ENCODE measurements around the gene VTN.

The VTN gene

GRCh38 chr17:28368306-28368831, 1.7 kb downstream of the VTN start:
- no peak for DNase-seq

- DNase-seq = no peak
Measured at GRCh38 chr17:28367641-28368305, 2.3 kb downstream of the VTN start.

GRCh38 chr17:28366605-28367004, 3.5 kb downstream of the VTN start:
- DNase-seq = no peak

- no peak for DNase-seq
Measured at GRCh38 chr17:28365487-28365886, 4.6 kb downstream of the VTN start.

GRCh38 chr17:28364665-28365363, 5.3 kb downstream of the VTN start, which contains the start of gene SEBOX:
Gene SEBOX (minus strand): TSS chr17:28365199. CDS start chr17:28365151, 48 bp downstream.
- no peak for DNase-seq

GRCh38 chr17:28363776-28364650, 6.1 kb downstream of the VTN start:
- DNase-seq = no peak

- DNase-seq = no peak
Measured at GRCh38 chr17:28363186-28363585, 6.9 kb downstream of the VTN start.

- DNase-seq = peak; percentile 16
Measured at GRCh38 chr17:28357901-28358197, 12.3 kb downstream of the VTN start.

- DNase-seq = peak; percentile 95
Measured at GRCh38 chr17:28357061-28357900, 12.8 kb downstream of the VTN start, which contains the start of gene POLDIP2. Gene POLDIP2 (minus strand): TSS chr17:28357527. CDS start chr17:28357448, 79 bp downstream.

- no peak for DNase-seq
Measured at GRCh38 chr17:28350271-28350670, 19.8 kb downstream of the VTN start.

- DNase-seq = no peak
Measured at GRCh38 chr17:28348979-28349378, 21.1 kb downstream of the VTN start.

GRCh38 chr17:28347261-28347891, 22.7 kb downstream of the VTN start:
- DNase-seq = peak; percentile 91

GRCh38 chr17:28346746-28347246, 23.3 kb downstream of the VTN start:
- DNase-seq = no peak

GRCh38 chr17:28346199-28346580, 23.9 kb downstream of the VTN start:
- no peak for DNase-seq

- peak; percentile 19 for DNase-seq
Measured at GRCh38 chr17:28345419-28346198, 24.5 kb downstream of the VTN start.

GRCh38 chr17:28344435-28344901, 25.6 kb downstream of the VTN start:
- no peak for DNase-seq

GRCh38 chr17:28344011-28344410, 26.1 kb downstream of the VTN start:
- no peak for DNase-seq

- no peak for DNase-seq
Measured at GRCh38 chr17:28343491-28343932, 26.6 kb downstream of the VTN start.

GRCh38 chr17:28342313-28342712, 27.8 kb downstream of the VTN start:
- DNase-seq = no peak

GRCh38 chr17:28341516-28341915, 28.6 kb downstream of the VTN start:
- DNase-seq = no peak

Measured in fibroblast of skin of back (primary cell).